Fibroblast of peridontal ligament (primary cell): Measurements from ENCODE around the gene C8A.

Source experiments
- DNase-seq: peaks from one replicate; pipeline ENCODE4 v3.0.0-alpha.2; 2010; ENCODE audit errors: extremely low read depth

Gene C8A

GRCh38 chr1:56967355-56967754 lies 112.8 kb downstream of the C8A start:
- DNase-seq = no peak
